HEK293 (cell line): Measurements from ENCODE around the gene SORT1.

Source experiments
- CTCF ChIA-PET: fragments of 350-600 bp; formaldehyde crosslinking; extraction: SDS; loops from one replicate; lab custom pipeline; 2021; ENCODE audit warnings: antibody characterized with exemption; lab: Yijun Ruan, JAX
- POLR2A ChIA-PET: fragments of 300-600 bp; formaldehyde crosslinking; extraction: SDS; loops from one replicate; lab custom pipeline; 2020; ENCODE audit warnings: antibody characterized with exemption, inconsistent platforms; lab: Yijun Ruan, JAX
- H3K27ac ChIP-seq: fragments of 200-500 bp; sonication (Bioruptor generic); 2 replicates; pipeline ENCODE4 v1.5.1; 2014; ENCODE audit warnings: low read depth, low read length, control low read depth, inconsistent platforms; ENCODE audit errors: extremely low read depth
- H3K36me3 ChIP-seq, 2 experiments: fragments of 200-500 bp in 1 of 2; sonication (Bioruptor generic) in 1 of 2; 1 replicate in 1 of 2; 2 replicates in 1 of 2; pipeline ENCODE4 v1.5.1; 2014 to 2017; ENCODE audit warnings: inconsistent platforms in 2 of 2, low read length in 2 of 2; ENCODE audit not compliant: control insufficient read depth in 2 of 2, insufficient read depth in 1 of 2
- H3K4me1 ChIP-seq: fragments of 200-500 bp; sonication (Bioruptor generic); 2 replicates; pipeline ENCODE4 v1.5.1; 2014; ENCODE audit warnings: mild to moderate bottlenecking, low read length, inconsistent platforms; ENCODE audit not compliant: control insufficient read depth, insufficient read depth
- H3K4me3 ChIP-seq: 2 replicates; pipeline ENCODE4 v1.5.1; 2011; ENCODE audit warnings: low read depth, mild to moderate bottlenecking, control low read depth, low read length, moderate library complexity
- H3K9me3 ChIP-seq: fragments of 200-500 bp; sonication (Bioruptor generic); 2 replicates; pipeline ENCODE4 v1.5.1; 2014; ENCODE audit warnings: low read depth, low read length, inconsistent platforms; ENCODE audit not compliant: control insufficient read depth, insufficient read depth
- BCL6B ChIP-seq: fragments of 450-650 bp; formaldehyde crosslinking; IDR thresholded peaks from 2 replicates; pipeline ENCODE4 v1.5.1; 2017; ENCODE audit warnings: missing biosample characterization, missing genetic modification characterization
- FEZF1 ChIP-seq: fragments of 450-650 bp; formaldehyde crosslinking; IDR thresholded peaks from 2 replicates; pipeline ENCODE4 v1.5.1; 2016; ENCODE audit warnings: missing biosample characterization, missing genetic modification characterization
- GLIS2 ChIP-seq: fragments of 450-650 bp; formaldehyde crosslinking; IDR thresholded peaks from 2 replicates; pipeline ENCODE4 v1.5.1; 2016; ENCODE audit warnings: missing biosample characterization, missing genetic modification characterization
- KLF7 ChIP-seq: fragments of 450-650 bp; formaldehyde crosslinking; IDR thresholded peaks from 2 replicates; pipeline ENCODE4 v1.5.1; 2016; ENCODE audit warnings: missing biosample characterization, missing genetic modification characterization, borderline replicate concordance
- KLF9 ChIP-seq: fragments of 450-650 bp; formaldehyde crosslinking; IDR thresholded peaks from 2 replicates; pipeline ENCODE4 v1.5.1; 2016; ENCODE audit warnings: missing biosample characterization, missing genetic modification characterization, low read depth
- OSR2 ChIP-seq: fragments of 450-650 bp; formaldehyde crosslinking; IDR thresholded peaks from 2 replicates; pipeline ENCODE4 v1.5.1; 2016; ENCODE audit warnings: missing biosample characterization, missing genetic modification characterization
- PATZ1 ChIP-seq: fragments of 450-650 bp; formaldehyde crosslinking; IDR thresholded peaks from 2 replicates; pipeline ENCODE4 v1.5.1; 2016; ENCODE audit warnings: missing biosample characterization, missing genetic modification characterization
- SP7 ChIP-seq: fragments of 450-650 bp; formaldehyde crosslinking; IDR thresholded peaks from 2 replicates; pipeline ENCODE4 v1.5.1; 2016; ENCODE audit warnings: missing biosample characterization, missing genetic modification characterization
- TCF7L2 ChIP-seq: IDR thresholded peaks from 2 replicates; pipeline ENCODE4 v1.6.1; 2011; ENCODE audit warnings: low read depth, mild to moderate bottlenecking, inconsistent platforms, low read length, moderate library complexity, borderline replicate concordance
- WT1 ChIP-seq: fragments of 450-650 bp; formaldehyde crosslinking; IDR thresholded peaks from 2 replicates; pipeline ENCODE4 v1.5.1; 2016; ENCODE audit warnings: missing biosample characterization, missing genetic modification characterization
- YY1 ChIP-seq: fragments of 450-650 bp; formaldehyde crosslinking; IDR thresholded peaks from 2 replicates; pipeline ENCODE4 v1.5.1; 2018; ENCODE audit warnings: missing biosample characterization, missing genetic modification characterization
- ZBTB10 ChIP-seq: fragments of 450-650 bp; formaldehyde crosslinking; IDR thresholded peaks from 2 replicates; pipeline ENCODE4 v1.5.1; 2016; ENCODE audit warnings: missing biosample characterization, missing genetic modification characterization
- ZFP37 ChIP-seq: fragments of 450-650 bp; formaldehyde crosslinking; IDR thresholded peaks from 2 replicates; pipeline ENCODE4 v1.5.1; 2016; ENCODE audit warnings: missing biosample characterization, missing genetic modification characterization
- ZNF169 ChIP-seq: fragments of 450-650 bp; formaldehyde crosslinking; IDR thresholded peaks from 2 replicates; pipeline ENCODE4 v1.5.1; 2016; ENCODE audit warnings: missing biosample characterization, missing genetic modification characterization
- ZNF18 ChIP-seq: fragments of 450-650 bp; formaldehyde crosslinking; IDR thresholded peaks from 2 replicates; pipeline ENCODE4 v1.5.1; 2016; ENCODE audit warnings: missing biosample characterization, missing genetic modification characterization
- ZNF2 ChIP-seq: fragments of 450-650 bp; formaldehyde crosslinking; IDR thresholded peaks from 2 replicates; pipeline ENCODE4 v1.5.1; 2016; ENCODE audit warnings: missing biosample characterization, missing genetic modification characterization
- ZNF248 ChIP-seq: fragments of 450-650 bp; formaldehyde crosslinking; IDR thresholded peaks from 2 replicates; pipeline ENCODE4 v1.5.1; 2017; ENCODE audit warnings: missing biosample characterization, missing genetic modification characterization
- ZNF341 ChIP-seq: fragments of 450-650 bp; formaldehyde crosslinking; IDR thresholded peaks from 2 replicates; pipeline ENCODE4; 2016; ENCODE audit warnings: low read depth, missing biosample characterization, missing genetic modification characterization
- ZNF514 ChIP-seq: fragments of 450-650 bp; formaldehyde crosslinking; IDR thresholded peaks from 2 replicates; pipeline ENCODE4 v1.5.1; 2016; ENCODE audit warnings: missing biosample characterization, missing genetic modification characterization
- ZNF558 ChIP-seq: fragments of 450-650 bp; formaldehyde crosslinking; IDR thresholded peaks from 2 replicates; pipeline ENCODE4 v1.5.1; 2016; ENCODE audit warnings: missing biosample characterization, missing genetic modification characterization
- ZNF639 ChIP-seq: fragments of 450-650 bp; formaldehyde crosslinking; IDR thresholded peaks from 2 replicates; pipeline ENCODE4 v1.5.1; 2016; ENCODE audit warnings: missing biosample characterization, missing genetic modification characterization

SORT1 gene

GRCh38 chr1:109426281-109427170 lies 28.8 kb upstream of the SORT1 start, which contains the start of gene PSMA5 (continued):
- TF ChIP-seq ZFP37 (tag by site-specific recombination) (peak; percentile 2; the same call in 1 of the 2 replicates), TCF7L2 (no peak), FEZF1 (no peak; the same call in 1 of the 2 replicates), GLIS2 (tag by site-specific recombination) (peak; percentile 100), ZNF558 (peak; percentile 27; the same call in 1 of the 2 replicates), ZNF2 (tag by site-specific recombination) (peak; percentile 21; the same call in 1 of the 2 replicates), WT1 (tag by site-specific recombination) (0 out of 2 replicates have a peak, but pooled peaks have one; percentile 16), KLF9 (tag by site-specific recombination) (0 out of 2 replicates have a peak, but pooled peaks have one; percentile 4), ZBTB10 (no peak; the same call in 1 of the 2 replicates), ZNF341 (peak; percentile 24; the same call in 1 of the 2 replicates), ZNF18 (tag by site-specific recombination) (no peak), OSR2 (tag by site-specific recombination) (0 out of 2 replicates have a peak, but pooled peaks have one; percentile 1), YY1 (peak; percentile 3; the same call in 1 of the 2 replicates), ZNF169 (tag by site-specific recombination) (no peak), ZNF248 (tag by site-specific recombination) (no peak)

GRCh38 chr1:109425391-109426280 lies 27.9 kb upstream of the SORT1 start:
- peak overlapping the region; percentile 59 for H3K27ac ChIP-seq
- H3K9me3 ChIP-seq, result no peaks in the 10 kb centered on the region
- H3K36me3 ChIP-seq, result peaks cover 8 to 23% of the 10 kb centered on the region in 2 experiments; a peak in 2 of 3 replicates
- H3K4me1 ChIP-seq, result no peaks in the 10 kb centered on the region
- H3K4me3 ChIP-seq, result peak overlapping the region; percentile 90
- CTCF ChIA-PET, result interaction anchor here (0.5 to 2.7 kb wide), 8 partner anchors 8 to 224 kb away, joined by 3 to 11 read pairs (median 3); partner anchors contain the start of gene CYB561D1
- POLR2A ChIA-PET, result interaction anchor here (0.6 to 2.1 kb wide), 9 partner anchors 11 to 326 kb away, joined by 3 to 9 read pairs (median 4); partner anchors contain the start of genes ATXN7L2 and SARS1
- TF ChIP-seq ZBTB10, result peak; percentile 57; the same call in 1 of the 2 replicates
- TF ChIP-seq ZNF514 (tag by site-specific recombination), result no peak
- no peak for TF ChIP-seq KLF7
- TF ChIP-seq BCL6B (tag by site-specific recombination), result no peak
- peak; percentile 62; the same call in 1 of the 2 replicates for TF ChIP-seq PATZ1 (tag by site-specific recombination)
- TF ChIP-seq SP7, result no peak; the same call in 1 of the 2 replicates
- 0 out of 2 replicates have a peak, but pooled peaks have one; percentile 49 for TF ChIP-seq ZNF639 (tag by site-specific recombination)
